Globus pallidus (tissue), 1 donor: ENCODE results near the gene VASH2.
"Not testable (repeated sequence)": the region's sequence is repeated elsewhere in the genome, so short reads cannot be mapped to it uniquely, and the experiment has no call there.

Source experiments
- DNase-seq: peaks from one replicate; pipeline ENCODE4 v3.0.0-alpha.2; 2015; ENCODE audit warnings: low spot score

Gene VASH2

DNA sequence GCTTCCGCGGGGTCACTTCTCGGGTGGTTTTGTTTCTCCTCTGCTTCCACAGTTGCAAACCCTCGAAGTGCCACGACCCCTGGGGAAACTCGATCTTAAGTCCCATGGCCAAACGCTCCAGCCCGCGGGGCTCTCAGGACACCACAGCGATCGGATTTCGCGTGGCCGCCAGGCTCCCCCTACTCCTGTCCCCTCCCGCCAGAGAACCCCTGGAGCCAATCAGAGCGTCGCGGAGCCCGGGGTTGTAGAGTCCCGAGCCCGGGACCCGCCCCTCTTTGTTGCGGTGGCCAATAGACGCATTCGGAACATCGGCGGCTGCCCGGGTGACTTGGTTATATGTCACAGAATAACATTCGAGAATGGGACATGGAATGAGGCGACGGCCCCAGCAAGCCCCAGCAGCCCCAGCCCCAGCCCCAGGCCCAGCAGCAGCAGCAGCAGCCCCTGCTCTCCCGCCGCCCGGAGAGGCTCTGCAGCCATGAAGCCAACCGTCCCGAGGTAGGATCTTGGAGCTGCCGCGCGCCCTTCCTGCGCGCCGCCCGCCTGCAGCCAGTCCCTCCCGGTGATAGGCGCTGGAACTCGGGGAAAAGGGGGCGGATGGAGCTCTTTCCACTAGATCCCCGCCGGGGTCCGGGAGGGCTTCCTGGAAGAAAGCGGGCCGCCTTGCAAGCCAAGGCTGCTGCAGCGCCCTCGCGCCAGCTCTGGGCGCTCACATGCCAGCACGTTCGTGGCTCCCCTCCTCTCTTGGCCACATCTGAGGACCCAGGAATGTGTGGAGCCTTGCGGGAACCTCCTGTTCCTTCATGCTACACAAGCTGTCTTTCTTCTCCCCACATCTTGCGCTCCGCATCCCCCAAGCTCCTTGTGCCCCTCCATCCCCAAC lies at the start of gene VASH2:
Gene VASH2 (plus strand): TSS at position 299 of the 883 bp plus-strand sequence. CDS start 1,002 bp downstream, outside the sequence.
- peak; percentile 84 for DNase-seq

DNA sequence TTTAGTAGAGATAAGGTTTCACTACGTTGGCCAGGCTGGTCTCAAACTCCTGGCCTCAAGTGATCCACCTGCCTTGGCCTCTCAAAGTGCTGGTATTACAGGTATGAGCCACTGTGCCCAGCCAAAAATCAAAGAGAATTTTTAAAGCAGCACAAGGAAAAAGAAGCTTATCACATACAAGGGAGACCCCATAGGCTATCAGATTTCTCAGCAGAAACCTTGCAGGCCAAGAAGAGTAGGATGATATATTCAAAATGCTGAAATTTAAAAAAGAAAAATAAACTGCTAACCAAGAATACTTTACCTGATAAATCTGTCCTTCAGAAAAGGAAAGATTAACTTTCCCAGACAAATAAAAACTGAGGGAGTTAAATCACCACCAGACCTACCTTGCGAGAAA lies 49.1 kb upstream of the VASH2 start:
- DNase-seq, result no peak

DNA sequence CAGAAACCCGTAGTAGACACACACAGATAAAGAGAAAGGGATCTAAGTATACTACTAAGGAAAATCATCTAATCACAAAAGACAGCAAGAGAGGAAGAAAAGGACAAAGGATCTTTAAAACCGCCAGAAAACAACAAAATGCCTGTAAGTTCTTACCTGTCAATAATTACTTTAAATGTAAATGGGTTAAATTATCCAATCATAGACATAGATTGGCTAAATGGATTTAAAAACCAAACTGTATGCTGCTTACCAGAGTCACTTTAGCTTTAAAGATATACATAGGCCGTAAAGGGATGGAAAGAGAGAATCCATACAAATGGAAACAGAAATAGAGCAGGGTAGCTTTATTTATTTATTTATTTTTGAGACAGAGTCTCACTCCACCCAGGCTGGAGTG lies 48.3 kb upstream of the VASH2 start:
- DNase-seq, result no peak

DNA sequence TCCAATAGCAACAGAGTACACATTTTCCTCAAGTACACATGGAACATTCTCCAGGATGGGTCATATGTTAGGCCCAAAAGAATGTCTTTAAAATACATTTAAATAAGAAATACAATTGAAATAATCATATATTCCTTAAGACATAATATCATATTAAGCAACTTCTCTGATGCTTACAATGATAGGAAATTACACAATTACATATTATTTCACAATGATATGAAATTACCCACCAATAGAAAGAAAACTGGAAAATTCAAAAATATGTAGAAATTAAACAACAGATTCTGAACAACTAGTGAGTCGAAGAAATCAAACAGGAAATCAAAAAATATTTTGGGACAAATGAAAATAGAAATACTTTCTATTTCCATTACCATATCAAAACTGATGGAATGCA lies 46.7 kb upstream of the VASH2 start:
- no peak for DNase-seq

DNA sequence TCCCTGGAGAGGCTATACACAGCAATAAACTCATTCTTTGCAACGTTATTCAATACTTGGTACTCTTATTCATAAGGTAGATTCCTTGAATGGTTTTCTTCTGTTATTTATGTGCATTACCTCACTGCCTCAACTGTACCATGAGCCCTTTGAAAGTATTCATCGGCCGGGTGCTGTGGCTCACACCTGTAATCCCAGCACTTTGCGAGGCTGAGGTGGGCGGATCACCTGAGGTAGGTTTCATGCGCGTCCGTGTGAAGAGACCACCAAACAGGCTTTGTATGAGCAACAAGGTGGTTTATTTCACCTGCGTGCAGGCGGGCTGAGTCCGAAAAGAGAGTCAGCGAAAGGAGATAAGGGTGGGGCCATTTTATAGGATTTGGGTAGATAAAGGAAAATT lies 42.3 kb upstream of the VASH2 start:
- DNase-seq, result not testable (repeated sequence)

DNA sequence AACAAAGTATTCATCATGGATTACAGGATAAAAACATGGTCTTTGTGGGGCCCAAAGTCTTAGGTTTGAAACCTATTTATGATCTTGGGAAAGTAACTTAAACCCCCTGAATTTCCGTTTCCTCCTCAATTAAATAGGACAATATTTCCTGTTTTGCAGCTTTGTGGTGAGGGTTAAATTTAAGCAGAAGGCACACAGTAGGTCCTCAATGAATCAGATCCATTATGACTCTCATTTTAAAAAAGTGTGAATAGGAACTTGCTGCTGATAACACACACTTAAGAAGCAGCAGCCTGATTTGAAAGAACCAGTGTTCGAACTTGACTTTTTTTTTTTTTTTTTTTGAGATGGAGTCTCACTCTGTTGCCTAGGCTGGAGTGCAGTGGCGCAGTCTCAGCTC lies 41.4 kb upstream of the VASH2 start:
- DNase-seq, result no peak

DNA sequence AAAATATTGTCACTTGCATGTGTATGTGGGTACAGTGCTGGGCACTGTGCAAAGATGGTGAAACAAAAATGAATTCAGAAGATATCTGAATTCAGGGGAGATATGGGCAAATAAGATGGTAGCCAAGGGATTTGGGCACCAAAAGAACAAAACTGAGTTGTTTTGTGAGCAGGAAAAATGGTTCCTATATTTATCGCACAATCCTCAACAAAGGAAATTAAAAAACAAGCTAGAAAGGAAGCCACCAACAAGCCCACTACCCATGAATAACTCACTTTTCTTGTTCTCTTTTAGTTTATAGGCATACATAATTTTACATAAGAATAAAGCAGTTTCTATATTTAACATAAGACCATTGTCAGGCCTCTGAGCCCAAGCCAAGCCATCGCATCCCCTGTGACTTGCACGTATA lies 40.7 kb upstream of the VASH2 start:
- DNase-seq, result no peak

DNA sequence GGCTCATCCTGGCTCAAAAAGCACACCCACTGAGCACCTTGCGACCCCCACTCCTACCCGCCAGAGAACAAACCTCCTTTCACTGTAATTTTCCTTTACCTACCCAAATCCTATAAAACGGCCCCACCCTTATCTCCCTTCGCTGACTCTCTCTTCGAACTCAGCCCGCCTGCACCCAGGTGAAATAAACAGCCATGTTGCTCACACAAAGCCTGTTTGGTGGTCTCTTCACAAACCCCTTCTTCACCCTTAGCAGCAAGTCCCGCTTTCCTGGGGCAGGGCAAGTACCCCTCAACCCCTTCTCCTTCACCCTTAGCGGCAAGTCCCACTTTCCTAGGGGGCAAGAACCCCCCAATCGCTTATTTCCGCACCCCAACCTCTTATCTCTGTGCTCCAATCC lies 40.1 kb upstream of the VASH2 start:
- DNase-seq, result not testable (repeated sequence)

DNA sequence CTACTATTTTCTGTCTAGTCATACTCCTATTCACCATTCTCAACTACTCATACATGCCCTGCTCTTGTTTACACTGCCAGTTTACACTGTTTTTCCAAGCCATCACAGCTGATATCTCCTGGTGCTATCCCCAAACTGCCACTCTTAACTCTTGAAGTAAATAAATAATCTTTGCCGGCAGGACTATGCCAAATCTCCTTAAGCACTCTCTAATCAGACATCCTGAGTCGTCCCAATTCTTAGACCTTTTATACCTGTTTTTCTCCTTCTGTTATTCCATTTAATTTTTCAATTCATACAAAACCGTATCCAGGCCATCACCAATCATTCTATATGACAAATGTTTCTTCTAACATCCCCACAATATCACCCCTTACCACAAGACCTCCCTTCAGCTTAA lies 36.7 kb upstream of the VASH2 start:
- not testable (repeated sequence) for DNase-seq

DNA sequence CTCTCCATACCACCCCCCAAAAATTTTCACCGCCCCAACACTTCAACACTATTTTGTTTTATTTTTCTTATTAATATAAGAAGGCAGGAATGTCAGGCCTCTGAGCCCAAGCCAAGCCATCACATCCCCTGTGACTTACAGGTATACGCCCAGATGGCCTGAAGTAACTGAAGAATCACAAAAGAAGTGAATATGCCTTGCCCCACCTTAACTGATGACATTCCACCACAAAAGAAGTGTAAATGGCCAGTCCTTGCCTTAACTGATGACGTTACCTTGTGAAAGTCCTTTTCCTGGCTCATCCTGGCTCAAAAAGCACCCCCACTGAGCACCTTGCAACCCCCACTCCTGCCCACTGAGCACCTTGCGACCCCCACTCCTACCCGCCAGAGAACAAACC lies 36.2 kb upstream of the VASH2 start:
- DNase-seq, result not testable (repeated sequence)

DNA sequence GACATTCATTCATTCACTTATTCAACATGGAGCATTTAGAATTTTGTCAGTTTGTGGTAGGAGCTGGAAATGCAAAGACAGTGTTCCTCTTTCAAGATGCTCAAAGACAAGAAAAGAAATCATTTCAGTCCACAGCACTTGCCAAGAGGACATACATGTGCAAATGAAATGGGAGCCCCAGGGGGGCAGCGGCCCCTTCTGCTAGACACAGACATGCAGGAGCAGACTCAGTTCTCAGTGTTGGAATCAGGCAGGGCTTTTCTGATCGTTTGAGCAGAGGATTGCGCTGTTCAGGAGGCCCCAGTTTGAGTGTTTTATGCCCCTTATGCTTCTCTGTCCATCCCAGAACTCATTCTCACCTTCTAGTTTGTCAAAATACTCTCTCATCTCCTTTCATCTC lies 35.6 kb upstream of the VASH2 start:
- DNase-seq, result no peak

DNA sequence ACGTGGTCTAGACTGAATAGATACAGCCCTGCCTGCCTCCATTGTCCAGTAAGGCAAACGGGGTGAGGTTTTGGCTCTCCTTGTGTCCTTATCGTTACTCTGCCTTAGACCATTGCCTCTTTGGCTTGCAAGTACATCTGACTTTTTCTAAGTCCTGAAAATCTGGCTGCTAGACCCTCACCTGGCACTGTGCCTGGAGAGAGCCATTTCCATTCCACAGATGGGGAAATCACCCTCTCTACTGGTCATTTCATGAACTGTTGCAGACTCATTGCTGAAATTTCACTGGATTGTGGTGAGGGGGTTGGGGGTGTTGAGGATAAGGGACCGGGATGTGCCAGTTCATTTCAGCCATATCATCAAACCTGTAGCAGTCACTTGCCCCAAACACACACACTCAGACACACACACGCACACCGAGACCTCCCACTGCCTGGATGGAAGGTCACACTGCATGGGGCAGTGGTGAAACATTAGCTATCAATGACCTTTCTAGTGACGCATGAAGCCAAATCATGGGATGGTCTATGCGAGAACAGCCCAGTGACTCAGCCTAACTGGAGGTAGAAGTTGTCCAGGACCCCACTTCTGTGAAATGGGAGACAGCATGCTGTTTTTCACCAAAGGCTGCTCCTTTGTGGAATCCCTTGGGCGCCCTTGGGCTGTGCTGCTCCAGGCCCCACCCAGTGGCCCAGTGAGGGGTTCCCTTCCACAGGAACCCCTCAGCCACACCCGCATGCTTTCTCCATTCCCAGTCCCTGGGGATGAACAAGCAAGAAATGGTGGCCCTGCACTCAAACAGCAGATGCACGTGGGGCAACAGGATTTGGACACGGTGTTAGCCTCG lies 34.9 kb upstream of the VASH2 start:
- peak; percentile 6 for DNase-seq

DNA sequence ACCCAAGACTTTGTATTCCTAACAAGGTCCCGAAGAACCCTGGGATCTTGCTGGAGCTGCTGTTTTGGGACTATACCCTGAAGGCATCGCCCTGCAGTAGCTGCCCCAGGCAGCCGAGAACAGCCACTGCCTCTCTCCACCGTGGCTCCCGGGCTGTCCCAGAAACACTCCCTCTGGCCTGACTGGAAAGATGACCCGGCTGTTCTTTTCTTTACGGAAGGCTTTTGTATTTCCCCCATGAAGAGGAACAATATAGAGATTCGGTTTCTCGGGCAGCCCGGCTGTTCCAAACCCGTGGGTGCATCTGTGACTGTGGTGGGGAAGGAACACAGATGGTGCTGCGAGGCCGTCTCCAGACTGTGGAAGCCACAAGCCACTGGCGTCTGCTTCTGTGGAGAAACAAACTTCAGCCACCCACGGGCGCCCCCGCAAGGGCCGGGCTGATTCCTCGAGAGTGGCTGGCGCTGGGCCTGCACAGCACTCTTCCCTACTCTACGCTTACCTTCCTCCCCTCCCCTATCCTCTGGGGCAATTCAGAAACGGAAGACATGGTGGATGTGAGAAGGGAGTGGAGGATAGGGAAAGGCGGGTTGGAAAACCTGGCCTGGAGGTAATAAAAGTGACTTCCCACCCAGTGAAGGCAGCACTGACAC lies 33.7 kb upstream of the VASH2 start:
- peak; percentile 9 for DNase-seq

DNA sequence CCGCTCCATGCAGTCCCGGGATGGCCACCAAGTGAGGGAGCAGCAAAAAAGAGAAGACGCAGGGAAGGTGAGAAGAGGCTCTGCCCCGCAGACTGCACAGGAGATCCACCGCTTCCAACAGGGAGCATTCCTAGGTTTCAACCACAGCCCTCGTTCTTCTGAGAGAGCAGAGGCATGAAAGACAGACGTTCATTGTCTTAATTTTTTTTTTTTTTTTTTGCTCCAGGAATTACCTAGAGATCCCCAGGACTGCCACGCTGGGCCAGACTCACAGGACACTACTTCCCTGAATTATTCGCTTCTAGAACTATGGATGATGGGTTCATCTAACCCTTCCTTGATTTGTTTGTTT lies 33.2 kb upstream of the VASH2 start:
- no peak for DNase-seq

DNA sequence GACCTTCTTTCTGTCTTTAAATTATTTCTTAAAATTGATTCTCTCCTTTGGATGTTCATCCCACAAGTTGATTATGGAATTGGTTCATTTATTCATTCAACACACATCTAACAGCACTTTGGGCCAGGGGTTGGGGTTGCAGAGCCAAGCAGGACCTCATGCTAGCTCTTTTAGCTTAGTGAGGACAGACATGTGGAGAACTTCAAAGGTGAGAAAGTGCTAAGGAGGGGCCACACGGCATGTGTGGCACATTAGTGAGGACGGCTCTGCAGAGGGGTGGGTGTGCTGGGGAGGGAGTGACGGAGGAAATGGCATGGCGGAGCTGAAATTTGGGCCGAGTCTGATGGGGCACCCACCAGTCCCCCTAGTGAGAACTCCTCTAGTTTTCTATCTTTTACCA lies 32.5 kb upstream of the VASH2 start:
- no peak for DNase-seq

DNA sequence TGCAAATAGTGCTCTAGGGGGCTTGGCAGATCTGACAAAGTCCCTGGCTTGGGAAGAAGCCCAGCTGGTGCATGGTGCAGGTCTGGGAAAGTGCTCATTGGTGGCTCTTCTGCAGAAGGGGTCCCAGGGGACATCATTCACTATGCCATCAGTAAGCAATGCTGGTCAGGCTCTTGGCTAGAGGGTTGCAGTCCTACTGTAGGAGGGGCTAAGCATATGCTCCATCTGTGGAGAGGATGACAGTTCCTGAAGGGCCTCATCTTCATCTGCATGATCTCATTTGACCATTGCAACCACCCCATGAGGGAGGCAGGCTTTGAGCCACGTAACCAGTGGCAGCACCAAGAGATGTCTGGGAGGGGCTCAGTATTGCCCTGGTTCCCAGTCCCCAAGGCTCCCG lies 31.5 kb upstream of the VASH2 start:
- no peak for DNase-seq

DNA sequence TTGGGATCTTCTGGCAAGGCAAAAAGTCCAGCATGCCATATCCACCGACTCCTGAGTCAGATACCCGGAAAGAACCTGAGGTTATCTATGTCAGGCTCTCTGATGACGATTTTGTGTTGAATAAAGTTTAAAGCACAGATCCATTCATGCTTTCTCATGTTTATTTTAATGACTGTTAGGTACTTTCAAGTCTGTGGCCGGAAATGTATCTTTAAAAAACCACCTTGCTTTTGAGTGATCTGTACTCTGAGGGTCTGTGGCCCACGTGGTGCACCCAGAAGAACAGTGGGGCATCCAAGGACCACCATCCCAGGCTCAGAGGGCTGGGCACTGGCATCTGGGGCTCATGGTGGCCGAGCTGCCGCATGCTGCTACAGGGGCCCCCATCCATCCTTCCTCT lies 30.1 kb upstream of the VASH2 start:
- DNase-seq, result no peak

DNA sequence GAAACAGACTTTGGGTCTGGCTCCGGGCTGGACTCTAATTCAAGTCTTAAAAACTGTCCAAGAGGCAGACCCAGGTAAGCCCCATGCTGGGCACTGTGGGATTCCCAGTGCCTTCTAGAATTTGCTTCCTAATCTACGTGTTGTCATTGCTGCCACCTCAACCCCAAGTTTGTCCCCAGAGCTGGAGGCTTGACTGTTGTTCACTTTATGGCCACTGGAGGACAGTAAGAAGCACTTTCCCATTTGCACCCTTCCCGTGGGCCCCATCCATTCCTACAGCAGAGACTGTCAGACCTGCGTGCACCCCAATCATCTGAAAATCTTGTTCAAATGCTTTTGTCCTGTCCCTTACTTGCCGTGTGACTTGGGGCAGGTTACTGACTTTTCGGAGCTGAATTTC lies 29.4 kb upstream of the VASH2 start:
- no peak for DNase-seq

DNA sequence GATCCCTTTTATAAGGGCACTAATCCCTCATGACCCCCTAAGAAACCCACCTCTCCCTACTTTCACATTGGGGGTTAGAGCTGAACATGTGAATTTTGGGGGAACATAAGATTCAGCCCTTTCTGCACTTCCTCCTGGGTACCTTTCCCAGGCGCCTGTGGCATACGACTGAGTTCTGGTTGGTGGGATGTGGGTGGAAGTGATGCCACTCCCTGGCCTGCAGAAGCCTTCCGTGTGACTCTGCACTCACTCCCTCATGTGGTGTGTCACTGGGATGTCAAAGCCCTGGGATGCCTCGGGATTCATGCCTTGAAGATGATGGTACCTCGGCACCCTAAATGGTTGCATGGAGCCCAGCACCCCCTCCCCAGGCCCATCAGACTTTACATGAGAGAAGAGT lies 28.3 kb upstream of the VASH2 start:
- no peak for DNase-seq

DNA sequence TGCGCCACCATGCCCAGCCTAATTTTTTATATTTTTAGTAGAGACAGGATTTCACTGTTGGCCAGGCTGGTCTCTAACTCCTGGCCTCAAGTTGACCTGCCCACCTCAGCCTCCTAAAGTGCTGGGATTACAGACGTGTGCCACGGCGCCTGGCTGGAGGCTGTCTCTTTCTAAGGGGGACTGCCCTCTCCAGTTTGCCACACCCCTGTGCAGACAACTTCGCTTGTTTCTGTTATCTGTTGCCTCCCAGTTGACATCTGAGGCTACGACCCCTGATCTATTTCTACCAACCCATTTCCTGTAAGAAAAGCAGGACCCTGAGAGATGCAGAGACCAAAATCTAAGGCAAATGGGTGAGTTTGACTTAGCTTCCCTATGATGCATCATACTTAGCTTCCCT lies 24.0 kb upstream of the VASH2 start:
- no peak for DNase-seq

DNA sequence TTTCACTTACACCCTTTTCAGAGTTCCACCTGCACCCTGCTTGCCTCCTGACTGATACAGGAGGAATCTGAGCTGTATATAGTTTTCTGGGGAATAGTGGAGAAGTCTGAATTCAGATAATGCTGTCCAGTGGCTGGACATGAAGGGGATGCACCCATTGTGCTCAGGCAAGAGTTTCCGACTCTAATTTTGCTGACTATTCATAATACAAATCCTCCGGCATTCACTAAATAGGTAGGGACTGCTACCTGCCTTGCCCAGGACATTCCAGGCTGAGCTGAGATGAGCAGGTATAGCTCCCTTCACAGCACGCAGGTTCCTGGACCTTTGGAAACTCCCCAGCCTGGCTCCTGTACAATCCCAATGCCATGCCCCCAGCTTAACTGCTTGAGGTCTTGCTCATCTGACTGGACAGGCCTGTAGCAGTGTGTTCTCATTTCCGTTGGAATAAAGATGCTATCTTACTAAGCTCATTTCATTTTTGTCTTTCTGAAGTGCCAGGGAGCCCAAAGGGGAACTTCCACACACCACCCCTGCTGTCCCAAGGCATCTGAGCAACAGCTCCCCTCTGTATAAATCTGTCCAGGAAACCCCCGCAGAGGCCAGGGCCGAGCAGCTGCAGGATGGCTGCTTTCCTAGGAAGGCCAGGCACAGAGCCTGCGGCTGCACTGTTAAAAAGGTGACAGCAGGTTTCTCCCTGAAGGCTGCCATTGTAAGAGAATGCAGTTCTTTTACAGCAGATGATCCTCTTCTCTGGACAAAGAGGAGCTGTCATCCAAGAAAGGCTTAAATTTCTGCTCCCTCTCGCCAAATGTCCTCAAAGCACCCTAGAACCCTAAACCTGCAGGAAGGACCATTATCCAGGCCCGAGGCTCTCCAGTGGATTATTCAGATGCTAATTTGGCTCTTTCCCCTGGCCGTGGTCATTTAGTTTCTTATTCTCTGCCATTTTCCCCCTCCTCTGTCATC lies 21.7 kb upstream of the VASH2 start:
- DNase-seq, result no peak
